Fibroblast of lung (primary cell): Measurements from ENCODE around the gene ACTA1. TPM values are rescaled to one million over a fixed set of nuclear protein-coding genes. Genes with fewer than 3 reads are reported as not detected.

Experiments used
- DNase-seq, 2 donors: peaks; one replicate each; pipeline versions ENCODE4 v3.0.0 to v3.0.0-alpha.2; 2010; ENCODE audit warnings: low read depth in 2 of 2
- H2AFZ ChIP-seq: 2 replicates; pipeline ENCODE4 v1.5.1; 2012; ENCODE audit warnings: low read length, control low read depth, inconsistent platforms
- H3K27ac ChIP-seq: 2 replicates; pipeline ENCODE4 v1.5.1; 2011; ENCODE audit warnings: low read length, control low read depth; ENCODE audit not compliant: insufficient read depth
- H3K27me3 ChIP-seq: 2 replicates; pipeline ENCODE4 v1.5.1; 2011; ENCODE audit warnings: mild to moderate bottlenecking, low read length; ENCODE audit not compliant: control insufficient read depth, insufficient read depth
- H3K36me3 ChIP-seq: 2 replicates; pipeline ENCODE4 v1.5.1; 2011; ENCODE audit warnings: low read length; ENCODE audit not compliant: control insufficient read depth, insufficient read depth
- H3K4me1 ChIP-seq: 2 replicates; pipeline ENCODE4 v1.5.1; 2011; ENCODE audit warnings: low read length; ENCODE audit not compliant: control insufficient read depth, insufficient read depth; ENCODE audit errors: extremely low read depth
- H3K4me2 ChIP-seq: 2 replicates; pipeline ENCODE4 v1.5.1; 2011; ENCODE audit warnings: low read length, control low read depth; ENCODE audit not compliant: insufficient read depth; ENCODE audit errors: extremely low read depth
- H3K4me3 ChIP-seq, 4 experiments: fragments of 200-600 bp in 1 of 4; sonication (generic) in 1 of 4; replicated peaks in 1 of 4; 2 replicates each; pipeline ENCODE4 v1.5.1; 2011 to 2016; ENCODE audit warnings: low read length in 4 of 4, low read depth in 3 of 4, mild to moderate bottlenecking in 3 of 4, control low read depth in 2 of 4, inconsistent platforms in 1 of 4, mixed read lengths in 1 of 4; ENCODE audit not compliant: insufficient read depth in 1 of 4; ENCODE audit errors: control extremely low read depth in 1 of 4
- H3K79me2 ChIP-seq: 2 replicates; pipeline ENCODE4 v1.5.1; 2012; ENCODE audit warnings: mild to moderate bottlenecking, low read length, inconsistent platforms; ENCODE audit not compliant: control insufficient read depth, insufficient read depth
- H3K9ac ChIP-seq: 2 replicates; pipeline ENCODE4 v1.5.1; 2011; ENCODE audit warnings: mild to moderate bottlenecking, low read length, control low read depth; ENCODE audit not compliant: insufficient read depth
- H3K9me3 ChIP-seq: 2 replicates; pipeline ENCODE4 v1.5.1; 2012; ENCODE audit warnings: low read depth, low read length; ENCODE audit not compliant: control insufficient read depth, insufficient read depth
- H4K20me1 ChIP-seq: 2 replicates; pipeline ENCODE4 v1.5.1; 2011; ENCODE audit warnings: low read length; ENCODE audit not compliant: control insufficient read depth, insufficient read depth; ENCODE audit errors: extremely low read depth
- EZH2 ChIP-seq: IDR thresholded peaks from 2 replicates; pipeline ENCODE4 v1.5.1; 2012; ENCODE audit warnings: low read length, control low read depth, mild to moderate bottlenecking; ENCODE audit errors: missing control alignments
- polyA plus RNA-seq, 2 donors: library from polyadenylated mRNA; depleted of rRNA in 1 of 2; stranded (reverse) in 1 of 2; unstranded in 1 of 2; fragments of >200 nt; gene quantifications; 2 replicates each; pipeline ENCODE4 v1.2.1, GENCODE V29; 2011 to 2012; ENCODE audit warnings: missing spikeins in 1 of 2
- total RNA-seq: library from RNA; depleted of rRNA; stranded (reverse); fragments of >200 nt; gene quantifications from 2 replicates; pipeline ENCODE4 v1.2.1, GENCODE V29; 2014
- TF ChIP-seq, protein P1 (sequence below), 2 donors: IDR thresholded peaks in 1 of 2; conservative IDR thresholded peaks in 1 of 2; 1 replicate in 1 of 2; 2 replicates in 1 of 2; pipeline ENCODE4 v1.5.1; 2011 to 2012; ENCODE audit warnings: low read length in 2 of 2, control low read depth in 1 of 2, inconsistent platforms in 1 of 2, low read depth in 1 of 2, mild to moderate bottlenecking in 1 of 2

ACTA1 gene
- total and polyA plus RNA-seq, 2 donors (not counting 1 experiment from before 2014, with no cell fraction given) = not detected

DNA sequence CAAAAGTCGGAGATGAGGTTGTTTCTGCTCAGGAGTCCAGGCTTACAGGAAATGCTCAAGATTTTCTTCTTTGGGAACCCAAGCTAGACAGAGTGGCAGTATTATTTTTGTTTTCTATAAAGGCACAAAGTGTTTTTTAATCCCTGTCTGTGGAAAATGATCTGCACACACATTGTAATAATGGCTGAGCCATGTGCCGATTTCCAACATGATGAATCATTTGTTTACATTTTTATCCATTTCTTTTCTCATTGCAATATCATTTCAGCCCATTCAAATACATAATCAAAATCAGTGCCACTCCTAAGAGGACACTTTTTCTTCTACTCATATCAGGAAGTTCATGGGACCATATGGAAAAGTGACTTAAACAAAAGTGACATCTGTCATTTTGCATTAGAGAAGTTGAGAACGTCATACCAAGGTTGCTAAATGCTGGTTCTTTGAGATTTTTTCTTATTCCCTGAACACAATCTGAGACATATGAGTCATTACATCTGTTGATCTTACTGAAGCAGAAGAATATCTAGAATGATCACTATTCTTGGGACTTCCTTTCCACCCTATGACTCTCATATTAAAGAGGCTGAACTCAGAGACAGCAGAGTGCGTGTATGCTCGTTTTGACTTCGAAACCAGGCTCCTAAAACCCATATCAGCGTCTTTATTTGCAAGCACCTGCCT is 44.9 kb downstream of the ACTA1 start:
- Histone ChIP-seq H3K4me2 (peak overlapping the region; percentile 38), H3K9me3 (no peaks in the 10 kb centered on the region), H3K79me2 (no peaks in the 10 kb centered on the region), H3K27ac (no peak overlapping the region), H4K20me1 (no peaks in the 10 kb centered on the region), H3K9ac (no peak overlapping the region), H3K27me3 (no peaks in the 10 kb centered on the region), H3K4me3 (no peak overlapping the region), H3K4me1 (peaks cover 5% of the 10 kb centered on the region), H3K36me3 (no peaks in the 10 kb centered on the region), H2AFZ (no peak overlapping the region)
- no peak for TF ChIP-seq EZH2
- TF ChIP-seq, protein P1, sequence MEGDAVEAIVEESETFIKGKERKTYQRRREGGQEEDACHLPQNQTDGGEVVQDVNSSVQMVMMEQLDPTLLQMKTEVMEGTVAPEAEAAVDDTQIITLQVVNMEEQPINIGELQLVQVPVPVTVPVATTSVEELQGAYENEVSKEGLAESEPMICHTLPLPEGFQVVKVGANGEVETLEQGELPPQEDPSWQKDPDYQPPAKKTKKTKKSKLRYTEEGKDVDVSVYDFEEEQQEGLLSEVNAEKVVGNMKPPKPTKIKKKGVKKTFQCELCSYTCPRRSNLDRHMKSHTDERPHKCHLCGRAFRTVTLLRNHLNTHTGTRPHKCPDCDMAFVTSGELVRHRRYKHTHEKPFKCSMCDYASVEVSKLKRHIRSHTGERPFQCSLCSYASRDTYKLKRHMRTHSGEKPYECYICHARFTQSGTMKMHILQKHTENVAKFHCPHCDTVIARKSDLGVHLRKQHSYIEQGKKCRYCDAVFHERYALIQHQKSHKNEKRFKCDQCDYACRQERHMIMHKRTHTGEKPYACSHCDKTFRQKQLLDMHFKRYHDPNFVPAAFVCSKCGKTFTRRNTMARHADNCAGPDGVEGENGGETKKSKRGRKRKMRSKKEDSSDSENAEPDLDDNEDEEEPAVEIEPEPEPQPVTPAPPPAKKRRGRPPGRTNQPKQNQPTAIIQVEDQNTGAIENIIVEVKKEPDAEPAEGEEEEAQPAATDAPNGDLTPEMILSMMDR (conservative IDR thresholded peaks at IDR 0.05 in 1 of 2, IDR thresholded peaks at IDR 0.05 in 1 of 2; ENCODE audit: low read depth in 1 of 2, low read length in 2 of 2) = no peak
- peak; percentile 48 to 63 for DNase-seq

DNA sequence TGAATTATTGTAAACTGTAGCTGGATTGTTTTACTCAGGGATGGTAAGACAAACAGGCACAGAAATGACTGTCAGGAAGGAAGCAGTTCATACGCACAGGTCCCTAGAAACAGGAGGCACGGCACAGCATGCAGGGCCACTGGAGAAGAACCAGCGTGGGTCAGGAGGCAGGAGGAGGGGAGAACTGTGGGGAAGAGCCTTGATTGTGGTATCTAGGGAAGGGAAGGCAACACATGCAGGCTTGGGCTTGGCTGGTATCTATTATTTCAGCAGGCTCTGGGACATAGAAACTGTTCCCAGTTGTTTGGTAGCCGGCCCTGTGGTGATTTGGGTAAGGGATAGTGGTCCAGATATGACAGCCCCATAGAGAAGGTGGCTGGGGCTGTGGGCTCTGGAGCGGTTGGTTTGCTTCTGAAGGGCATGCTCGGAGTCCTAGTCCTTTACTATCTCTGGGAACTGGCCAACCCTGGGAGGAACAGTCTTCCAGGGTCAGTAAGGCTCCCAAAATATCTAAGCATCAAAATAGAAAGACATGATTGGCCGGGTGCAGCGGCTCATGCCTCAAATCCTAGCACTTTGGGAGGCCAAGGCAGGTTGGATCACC is 47.9 kb downstream of the ACTA1 start:
- Histone ChIP-seq H3K4me2 (no peak overlapping the region), H3K9ac (no peak overlapping the region), H3K9me3 (no peaks in the 10 kb centered on the region), H3K4me3 (no peak overlapping the region), H3K27ac (no peak overlapping the region), H3K27me3 (no peaks in the 10 kb centered on the region), H3K4me1 (peaks cover 5% of the 10 kb centered on the region), H4K20me1 (no peaks in the 10 kb centered on the region), H3K79me2 (no peaks in the 10 kb centered on the region), H3K36me3 (no peaks in the 10 kb centered on the region), H2AFZ (peak overlapping the region; percentile 43)
- TF ChIP-seq, protein P1 (conservative IDR thresholded peaks at IDR 0.05 in 1 of 2, IDR thresholded peaks at IDR 0.05 in 1 of 2; ENCODE audit: low read depth in 1 of 2, low read length in 2 of 2) = no peak
- no peak for DNase-seq

DNA sequence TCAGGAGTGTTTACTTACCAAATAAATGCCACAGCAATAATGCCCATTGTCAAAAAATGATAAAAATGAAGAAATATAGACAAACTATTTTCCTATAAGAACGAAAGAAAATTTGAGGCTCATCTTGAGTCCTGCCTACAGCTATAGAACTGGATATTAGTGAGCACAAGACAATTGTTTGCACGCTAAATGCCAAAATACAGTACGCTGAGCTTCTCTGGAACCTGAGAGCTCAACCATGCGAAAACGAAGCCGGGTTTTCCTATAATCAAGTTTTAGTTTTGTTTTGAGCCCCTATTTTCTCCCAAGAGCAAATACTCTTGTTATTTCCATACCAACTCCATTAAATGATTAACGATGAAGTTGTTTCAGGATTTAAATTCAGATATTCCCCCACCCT is 49.1 kb downstream of the ACTA1 start:
- peaks cover under 1% of the 10 kb centered on the region for H3K27me3 ChIP-seq
- no peak overlapping the region for H3K9ac ChIP-seq
- no peaks in the 10 kb centered on the region for H3K36me3 ChIP-seq
- DNase-seq = no peak
- no peaks in the 10 kb centered on the region for H3K79me2 ChIP-seq
- H4K20me1 ChIP-seq = no peaks in the 10 kb centered on the region
- H3K4me3 ChIP-seq = no peak overlapping the region
- H3K4me1 ChIP-seq = peaks cover 5% of the 10 kb centered on the region
- no peaks in the 10 kb centered on the region for H3K9me3 ChIP-seq
- TF ChIP-seq EZH2 = no peak
- TF ChIP-seq, protein P1 (conservative IDR thresholded peaks at IDR 0.05 in 1 of 2, IDR thresholded peaks at IDR 0.05 in 1 of 2; ENCODE audit: low read depth in 1 of 2, low read length in 2 of 2) = no peak
- H3K27ac ChIP-seq = no peak overlapping the region
- H3K4me2 ChIP-seq = no peak overlapping the region
- H2AFZ ChIP-seq = no peak overlapping the region
